SU-DHL-6 (cell line): Measurements from ENCODE around the gene ABCC10.

Source experiments
- CTCF ChIP-seq: fragments of 200-600 bp; sonication (generic); IDR thresholded peaks from one replicate; pipeline ENCODE4 v1.5.1; 2017; ENCODE audit warnings: antibody characterized with exemption, mild to moderate bottlenecking, low read length, moderate library complexity; ENCODE audit not compliant: insufficient read depth, poor library complexity, severe bottlenecking
- EZH2phosphoT487 ChIP-seq: fragments of 200-600 bp; sonication (generic), shearing (Covaris generic); conservative IDR thresholded peaks from 2 replicates; pipeline ENCODE4 v1.6.1; 2018; ENCODE audit warnings: mild to moderate bottlenecking, antibody characterized with exemption, low read length, moderate library complexity, mixed read lengths

DNA sequence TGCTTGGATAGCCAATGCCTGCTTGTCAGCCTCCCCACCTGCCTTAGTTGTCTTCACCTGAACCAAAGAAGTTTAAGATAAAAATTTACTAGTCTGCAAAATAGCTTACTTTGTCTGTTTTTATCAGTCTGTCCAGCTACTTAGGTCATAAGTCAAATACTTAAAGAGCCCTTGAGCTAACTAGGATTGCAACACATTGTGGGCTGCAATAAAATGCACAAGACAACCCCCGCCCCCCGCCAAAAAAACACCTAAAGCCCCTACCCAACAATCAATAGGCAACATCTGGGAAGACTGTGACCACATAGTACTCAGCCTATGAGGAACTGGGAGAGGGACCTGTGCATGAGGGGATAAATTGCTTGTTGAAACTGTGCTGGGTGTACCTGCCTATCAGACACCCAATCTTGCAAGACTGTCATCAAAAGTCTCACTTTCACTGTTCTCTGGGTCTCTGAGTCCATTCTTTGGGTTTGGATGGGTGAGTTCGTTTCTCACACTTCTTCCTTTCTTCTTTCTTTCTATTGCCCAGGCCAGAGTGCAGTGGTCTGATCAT, 27.3 kb upstream of the ABCC10 start:
- TF ChIP-seq CTCF = no peak
- TF ChIP-seq EZH2phosphoT487 = no peak
